Neuronal stem cell (in vitro differentiated cells): Measurements from ENCODE around the gene CYP46A1.

ENCODE experiments used
- DNase-seq: peaks from one replicate; pipeline ENCODE4 v3.0.0-alpha.2; 2013; ENCODE audit warnings: low spot score
- H2AFZ ChIP-seq: one replicate; pipeline ENCODE4 v1.6.1; 2013; ENCODE audit warnings: mild to moderate bottlenecking, low read length, inconsistent platforms
- H2AK5ac ChIP-seq: 2 replicates; pipeline ENCODE4 v1.6.1; 2013; ENCODE audit warnings: low read depth, mild to moderate bottlenecking, inconsistent platforms, low read length, moderate library complexity, mixed read lengths
- H2BK120ac ChIP-seq: 2 replicates; pipeline ENCODE4 v1.6.1; 2013; ENCODE audit warnings: low read depth, mild to moderate bottlenecking, inconsistent platforms, low read length, moderate library complexity, mixed read lengths
- H2BK12ac ChIP-seq: one replicate; pipeline ENCODE4 v1.6.1; 2013; ENCODE audit warnings: low read length, inconsistent platforms
- H2BK15ac ChIP-seq: 2 replicates; pipeline ENCODE4 v1.6.1; 2013; ENCODE audit warnings: mild to moderate bottlenecking, low read length, inconsistent platforms, mixed read lengths
- H2BK5ac ChIP-seq: one replicate; pipeline ENCODE4 v1.6.1; 2013; ENCODE audit warnings: inconsistent platforms, mild to moderate bottlenecking, low read length, moderate library complexity
- H3K14ac ChIP-seq: one replicate; pipeline ENCODE4 v1.6.1; 2013; ENCODE audit warnings: low read length, inconsistent platforms
- H3K18ac ChIP-seq: 2 replicates; pipeline ENCODE4 v1.6.1; 2013; ENCODE audit warnings: low read length, inconsistent platforms
- H3K23ac ChIP-seq: 2 replicates; pipeline ENCODE4 v1.6.1; 2013; ENCODE audit warnings: low read depth, mild to moderate bottlenecking, mixed read lengths, low read length, inconsistent platforms; ENCODE audit not compliant: poor library complexity
- H3K27ac ChIP-seq: replicated peaks from 3 replicates; pipeline ENCODE4 v1.5.1; 2013; ENCODE audit warnings: low read length, inconsistent platforms
- H3K27me3 ChIP-seq, 3 experiments: 2 replicates each; pipeline ENCODE4 v1.6.1; 2013; ENCODE audit warnings: low read length in 3 of 3, mild to moderate bottlenecking in 2 of 3, inconsistent platforms in 1 of 3, low read depth in 1 of 3, mixed read lengths in 1 of 3, moderate library complexity in 1 of 3; ENCODE audit not compliant: control insufficient read depth in 3 of 3, insufficient read depth in 3 of 3
- H3K36me3 ChIP-seq, 2 donors: replicated peaks in 1 of 2; 2 replicates each; pipeline ENCODE4 v1.6.1; 2013; ENCODE audit warnings: low read length in 2 of 2; ENCODE audit not compliant: control insufficient read depth in 2 of 2, insufficient read depth in 2 of 2
- H3K4ac ChIP-seq: 2 replicates; pipeline ENCODE4 v1.6.1; 2013; ENCODE audit warnings: inconsistent platforms, mild to moderate bottlenecking, low read length, moderate library complexity
- H3K4me1 ChIP-seq, 2 donors: 1 replicate in 1 of 2; 2 replicates in 1 of 2; pipeline ENCODE4 v1.6.1; 2013; ENCODE audit warnings: low read length in 2 of 2, low read depth in 1 of 2; ENCODE audit not compliant: control insufficient read depth in 2 of 2, insufficient read depth in 1 of 2
- H3K4me2 ChIP-seq: one replicate; pipeline ENCODE4 v1.6.1; 2013; ENCODE audit warnings: mild to moderate bottlenecking, low read length, inconsistent platforms; ENCODE audit not compliant: insufficient read depth, poor library complexity, severe bottlenecking
- H3K4me3 ChIP-seq, 2 donors: 2 replicates each; pipeline ENCODE4 v1.5.1; 2013; ENCODE audit warnings: low read length in 2 of 2, mild to moderate bottlenecking in 2 of 2, inconsistent platforms in 1 of 2, moderate library complexity in 1 of 2
- H3K79me1 ChIP-seq: one replicate; pipeline ENCODE4 v1.6.1; 2013; ENCODE audit warnings: low read depth, mild to moderate bottlenecking, inconsistent platforms, low read length, moderate library complexity
- H3K9ac ChIP-seq: one replicate; pipeline ENCODE4 v1.6.1; 2013; ENCODE audit warnings: mild to moderate bottlenecking, low read depth, low read length, inconsistent platforms; ENCODE audit not compliant: poor library complexity
- H3K9me3 ChIP-seq, 2 donors: replicated peaks in 1 of 2; 2 replicates each; pipeline versions ENCODE3 to v1.6.1; 2013; ENCODE audit warnings: low read length in 2 of 2, mild to moderate bottlenecking in 2 of 2, inconsistent platforms in 1 of 2, low read depth in 1 of 2, mixed read lengths in 1 of 2, moderate library complexity in 1 of 2; ENCODE audit not compliant: control insufficient read depth in 2 of 2, insufficient read depth in 1 of 2
- H4K8ac ChIP-seq: one replicate; pipeline ENCODE4 v1.6.1; 2013; ENCODE audit warnings: low read depth, mild to moderate bottlenecking, inconsistent platforms, low read length, moderate library complexity
- H4K91ac ChIP-seq: one replicate; pipeline ENCODE4 v1.6.1; 2013; ENCODE audit warnings: low read length, low read depth, mild to moderate bottlenecking, inconsistent platforms; ENCODE audit not compliant: poor library complexity
- WGBS, 2 donors: extraction: QIAGEN DNeasy Blood & Tissue Kit; methylation state at CpG; one replicate each; pipeline ENCODE4 v1.1.7; 2013; ENCODE audit warnings: missing lambda C conversion rate in 2 of 2, mixed read lengths in 1 of 2; ENCODE audit not compliant: insufficient read length in 2 of 2, insufficient replicate concordance in 1 of 2; ENCODE audit errors: extremely low coverage in 2 of 2; 5-methylcytosine and 5-hydroxymethylcytosine counted together

The CYP46A1 gene

GRCh38 chr14:99699861-99700260 is 15.8 kb downstream of the CYP46A1 start:
- Histone ChIP-seq H3K9ac (no peak overlapping the region), H3K4me2 (no peak overlapping the region), H4K91ac (no peak overlapping the region), H2AK5ac (no peak overlapping the region), H3K4ac (no peak overlapping the region), H3K9me3 (peaks cover 12 to 33% of the 10 kb centered on the region in 2 donors), H3K18ac (no peak overlapping the region), H3K23ac (no peak overlapping the region), H4K8ac (no peak overlapping the region), H2BK12ac (no peak overlapping the region), H3K14ac (no peak overlapping the region), H3K79me1 (no peaks in the 10 kb centered on the region), H3K27me3 (no peaks in the 10 kb centered on the region), H3K36me3 (peaks cover 0 to 4% of the 10 kb centered on the region in 2 donors), H3K4me3 (no peak overlapping the region), H3K4me1 (peaks cover 2 to 9% of the 10 kb centered on the region in 2 donors), H2BK5ac (no peak overlapping the region), H2BK120ac (no peak overlapping the region), H2BK15ac (no peak overlapping the region), H2AFZ (no peak overlapping the region), H3K27ac (no peak overlapping the region)
- no CpG with 5 or more reads among the region's 16 CpGs for WGBS, 2 donors
- DNase-seq, result no peak

DNA sequence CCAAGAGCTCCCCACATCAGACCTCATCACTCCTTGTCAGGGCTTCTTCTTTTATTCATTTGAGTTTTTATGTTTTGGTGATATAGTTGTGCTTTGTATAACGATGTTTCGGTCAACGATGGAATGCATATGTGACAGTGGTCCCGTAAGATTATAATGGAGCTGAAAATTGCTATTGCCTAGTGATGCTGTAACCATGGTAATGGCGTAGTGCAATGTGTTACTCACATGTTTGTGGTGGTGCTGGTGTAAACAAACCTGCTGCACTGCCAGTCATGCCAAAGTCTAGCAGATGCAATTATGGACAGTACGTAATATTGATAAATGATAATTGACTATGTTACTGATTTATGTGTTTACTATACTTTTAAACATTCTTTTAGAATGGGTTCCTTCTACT is 16.3 kb downstream of the CYP46A1 start:
- H2AFZ ChIP-seq, result no peak overlapping the region
- H3K9ac ChIP-seq, result no peak overlapping the region
- no peak overlapping the region for H3K4me2 ChIP-seq
- no peak overlapping the region for H2AK5ac ChIP-seq
- no peak overlapping the region for H2BK5ac ChIP-seq
- no peak overlapping the region for H4K8ac ChIP-seq
- H3K4me1 ChIP-seq, result peaks cover 2 to 9% of the 10 kb centered on the region in 2 donors
- H3K4ac ChIP-seq, result no peak overlapping the region
- no peaks in the 10 kb centered on the region for H3K79me1 ChIP-seq
- H3K18ac ChIP-seq, result no peak overlapping the region
- DNase-seq, result no peak
- H2BK15ac ChIP-seq, result no peak overlapping the region
- no peak overlapping the region for H3K27ac ChIP-seq
- no peak overlapping the region for H3K23ac ChIP-seq
- H3K27me3 ChIP-seq, result no peaks in the 10 kb centered on the region
- H3K4me3 ChIP-seq, result no peak overlapping the region
- H3K36me3 ChIP-seq, result peaks cover 0 to 4% of the 10 kb centered on the region in 2 donors
- H3K9me3 ChIP-seq, result peaks cover 12 to 34% of the 10 kb centered on the region in 2 donors
- H2BK120ac ChIP-seq, result no peak overlapping the region
- no CpG with 5 or more reads among the region's 6 CpGs for WGBS, 2 donors
- H2BK12ac ChIP-seq, result no peak overlapping the region
- no peak overlapping the region for H4K91ac ChIP-seq
- no peak overlapping the region for H3K14ac ChIP-seq

GRCh38 chr14:99701260-99701659 is 17.2 kb downstream of the CYP46A1 start:
- Histone ChIP-seq H2BK120ac (no peak overlapping the region), H2AK5ac (no peak overlapping the region), H2BK5ac (no peak overlapping the region), H3K9ac (no peak overlapping the region), H3K4me1 (peaks cover 2 to 9% of the 10 kb centered on the region in 2 donors), H3K4me2 (no peak overlapping the region), H3K9me3 (peaks cover 12 to 29% of the 10 kb centered on the region in 2 donors), H2BK15ac (no peak overlapping the region), H3K4me3 (no peak overlapping the region), H3K79me1 (no peaks in the 10 kb centered on the region), H3K14ac (no peak overlapping the region), H3K23ac (no peak overlapping the region), H4K8ac (no peak overlapping the region), H3K27me3 (no peaks in the 10 kb centered on the region), H2AFZ (no peak overlapping the region), H3K27ac (no peak overlapping the region), H2BK12ac (no peak overlapping the region), H3K4ac (no peak overlapping the region), H3K18ac (no peak overlapping the region), H4K91ac (no peak overlapping the region), H3K36me3 (peaks cover 0 to 4% of the 10 kb centered on the region in 2 donors)
- WGBS, 2 donors, result no CpG with 5 or more reads among the region's 1 CpG
- DNase-seq, result no peak

- H3K14ac ChIP-seq, result no peak overlapping the region
- no peak overlapping the region for H3K4ac ChIP-seq
- H2BK15ac ChIP-seq, result no peak overlapping the region
- no peak overlapping the region for H4K91ac ChIP-seq
- no peak for DNase-seq
- no peak overlapping the region for H2BK5ac ChIP-seq
- H3K36me3 ChIP-seq, result peaks cover 0 to 4% of the 10 kb centered on the region in 2 donors
- no peak overlapping the region for H3K27ac ChIP-seq
- H3K18ac ChIP-seq, result no peak overlapping the region
- peaks cover 2 to 8% of the 10 kb centered on the region in 2 donors for H3K4me1 ChIP-seq
- H4K8ac ChIP-seq, result no peak overlapping the region
- H3K27me3 ChIP-seq, result no peaks in the 10 kb centered on the region
- H3K23ac ChIP-seq, result no peak overlapping the region
- H3K79me1 ChIP-seq, result no peaks in the 10 kb centered on the region
- H3K9me3 ChIP-seq, result peaks cover 14 to 31% of the 10 kb centered on the region in 2 donors
- H2BK120ac ChIP-seq, result no peak overlapping the region
- no peak overlapping the region for H2BK12ac ChIP-seq
- no peak overlapping the region for H2AFZ ChIP-seq
- no peak overlapping the region for H2AK5ac ChIP-seq
- H3K4me2 ChIP-seq, result no peak overlapping the region
- no peak overlapping the region for H3K9ac ChIP-seq
- H3K4me3 ChIP-seq, result no peak overlapping the region
Measured at GRCh38 chr14:99702115-99702514, 18.0 kb downstream of the CYP46A1 start.
